Activated T-helper 1 cell treated with anti-CD3 and anti-CD28 coated beads, Interleukin-2, amount 50 U/mL, for 16 hours (primary cell): ENCODE results near the gene VCP.

ENCODE experiments used
- DNase-seq, 2 donors: peaks; one replicate each; pipeline ENCODE4 v3.0.0-alpha.2; 2020; ENCODE audit warnings: low read depth in 1 of 2, low spot score in 1 of 2

VCP gene

GRCh38 chr9:35067056-35067455 lies 5.4 kb downstream of the VCP start:
- DNase-seq = no peak

- no peak for DNase-seq
Observed at GRCh38 chr9:35060548-35061207, 11.7 kb downstream of the VCP start.

- DNase-seq = no peak
Observed at GRCh38 chr9:35059438-35059837, 13.0 kb downstream of the VCP start.

- no peak for DNase-seq
Observed at GRCh38 chr9:35057271-35057620, 15.2 kb downstream of the VCP start.

GRCh38 chr9:35056571-35057270 lies 15.7 kb downstream of the VCP start:
- no peak for DNase-seq

- no peak for DNase-seq
Observed at GRCh38 chr9:35054871-35055644, 17.4 kb downstream of the VCP start.

- no peak for DNase-seq
Observed at GRCh38 chr9:35054185-35054835, 18.1 kb downstream of the VCP start.

- DNase-seq = no peak
Observed at GRCh38 chr9:35051069-35051967, 21.1 kb downstream of the VCP start.

- no peak for DNase-seq
Observed at GRCh38 chr9:35048511-35048910, 23.9 kb downstream of the VCP start.

GRCh38 chr9:35044071-35044470 lies 28.4 kb downstream of the VCP start:
- DNase-seq = no peak

- no peak for DNase-seq
Observed at GRCh38 chr9:35042891-35043545, 29.4 kb downstream of the VCP start.

GRCh38 chr9:35042081-35042604 lies 30.3 kb downstream of the VCP start:
- no peak for DNase-seq

GRCh38 chr9:35035851-35036701 lies 36.3 kb downstream of the VCP start:
- DNase-seq = peak in 1 of 2 donors; percentile 25

- DNase-seq = no peak
Observed at GRCh38 chr9:35033101-35033500, 39.3 kb downstream of the VCP start.

- DNase-seq = no peak
Observed at GRCh38 chr9:35029852-35030251, 42.6 kb downstream of the VCP start.

GRCh38 chr9:35029241-35029640 lies 43.2 kb downstream of the VCP start:
- DNase-seq = no peak

GRCh38 chr9:35028341-35028740 lies 44.1 kb downstream of the VCP start:
- DNase-seq = no peak

GRCh38 chr9:35027860-35028259 lies 44.6 kb downstream of the VCP start:
- no peak for DNase-seq

- DNase-seq = no peak
Observed at GRCh38 chr9:35027374-35027773, 45.1 kb downstream of the VCP start.
